Measurements from ENCODE around the gene LIN7C. TPM values are rescaled to one million over a fixed set of nuclear protein-coding genes. Genes with fewer than 3 reads are reported as not detected.
A peak's percentile ranks its signal among the peaks of the same experiment; 100 is the strongest.

Gene LIN7C
- total and polyA plus RNA-seq, 2 of the 13 experiments (the other 11 are each of a cell fraction or from before 2014, with no cell fraction given), result 14.8 to 37.2 TPM

DNA sequence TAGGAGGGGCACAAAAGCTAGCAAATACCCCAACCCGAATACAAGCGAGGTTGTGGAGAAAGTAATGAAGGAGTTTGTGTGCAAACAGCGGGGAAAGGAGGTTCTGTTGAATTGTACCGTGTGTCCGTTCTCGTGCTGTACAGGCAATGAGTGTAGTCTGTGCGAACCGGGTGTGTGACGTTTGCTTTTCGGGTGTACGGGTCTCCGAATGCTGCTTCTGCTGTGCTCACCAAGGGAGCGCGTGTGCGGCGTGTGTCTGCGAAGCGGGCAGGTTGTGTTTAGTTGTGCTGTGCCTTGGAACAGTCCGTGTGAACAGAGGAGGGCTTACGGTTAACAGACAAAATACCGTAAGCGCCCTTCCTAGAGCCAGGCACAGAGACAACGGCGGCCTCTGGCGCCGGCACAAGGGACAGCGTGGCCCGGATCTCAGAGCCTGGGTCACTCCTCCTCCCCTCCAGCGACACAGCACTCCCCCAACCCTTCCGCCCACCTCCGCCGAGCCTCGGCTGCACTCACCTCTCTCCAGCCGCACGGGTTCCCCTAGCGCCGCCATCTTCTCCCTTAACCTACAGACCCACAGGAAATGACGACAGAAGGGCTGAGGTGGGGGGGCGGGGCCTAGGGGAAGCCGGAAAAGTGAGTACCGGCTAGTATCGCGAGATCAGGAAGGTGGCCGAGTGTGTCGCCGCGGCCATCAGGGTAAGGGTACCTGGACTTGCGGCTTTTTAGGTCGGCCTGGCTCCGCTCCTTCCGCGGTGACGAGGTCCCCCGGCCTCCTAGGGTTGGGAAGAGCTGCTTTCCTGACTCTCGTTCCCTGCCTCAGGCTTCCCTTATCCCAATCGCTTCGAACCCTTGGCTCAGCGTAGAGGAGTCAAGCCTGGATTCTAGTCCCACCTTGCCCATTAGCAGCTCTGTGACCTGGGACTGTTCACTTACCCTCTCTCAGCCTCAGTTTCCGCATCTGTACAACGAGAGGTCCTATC is at the start of gene LIN7C (continued):
- no peak for TF ChIP-seq ZBTB1 (CRISPR knock-in tag; IDR thresholded peaks at IDR 0.05; ENCODE audit: borderline replicate concordance)
- TF ChIP-seq ZNF644 (CRISPR knock-in tag; IDR thresholded peaks at IDR 0.05; ENCODE audit: low read depth), result no peak
- TF ChIP-seq KLF16 (CRISPR knock-in tag; IDR thresholded peaks at IDR 0.05), result peak in 1 of 2 experiments; percentile 79; a peak in 1 of 4 replicates
- TF ChIP-seq, protein P1, sequence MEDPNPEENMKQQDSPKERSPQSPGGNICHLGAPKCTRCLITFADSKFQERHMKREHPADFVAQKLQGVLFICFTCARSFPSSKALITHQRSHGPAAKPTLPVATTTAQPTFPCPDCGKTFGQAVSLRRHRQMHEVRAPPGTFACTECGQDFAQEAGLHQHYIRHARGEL (CRISPR knock-in tag; IDR thresholded peaks at IDR 0.05), result no peak
- TF ChIP-seq, protein P2, sequence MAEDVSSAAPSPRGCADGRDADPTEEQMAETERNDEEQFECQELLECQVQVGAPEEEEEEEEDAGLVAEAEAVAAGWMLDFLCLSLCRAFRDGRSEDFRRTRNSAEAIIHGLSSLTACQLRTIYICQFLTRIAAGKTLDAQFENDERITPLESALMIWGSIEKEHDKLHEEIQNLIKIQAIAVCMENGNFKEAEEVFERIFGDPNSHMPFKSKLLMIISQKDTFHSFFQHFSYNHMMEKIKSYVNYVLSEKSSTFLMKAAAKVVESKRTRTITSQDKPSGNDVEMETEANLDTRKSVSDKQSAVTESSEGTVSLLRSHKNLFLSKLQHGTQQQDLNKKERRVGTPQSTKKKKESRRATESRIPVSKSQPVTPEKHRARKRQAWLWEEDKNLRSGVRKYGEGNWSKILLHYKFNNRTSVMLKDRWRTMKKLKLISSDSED (CRISPR knock-in tag; IDR thresholded peaks at IDR 0.05), result no peak
- peak; percentile 76; the same call in 1 of the 2 replicates for TF ChIP-seq ZNF264 (CRISPR knock-in tag; IDR thresholded peaks at IDR 0.05)
- TF ChIP-seq ZNF329 (CRISPR knock-in tag; IDR thresholded peaks at IDR 0.05; ENCODE audit: low read depth), result no peak
- TF ChIP-seq SCMH1 (CRISPR knock-in tag; IDR thresholded peaks at IDR 0.05; ENCODE audit: borderline replicate concordance), result no peak
- TF ChIP-seq HNRNPL (IDR thresholded peaks at IDR 0.05; ENCODE audit: low read depth, low read length), result peak; percentile 40; the same call in 1 of the 2 replicates
- no peak for TF ChIP-seq ARNT (IDR thresholded peaks at IDR 0.05)
- 0 out of 2 replicates have a peak, but pooled peaks have one; percentile 26 for TF ChIP-seq ZNF766 (CRISPR knock-in tag; IDR thresholded peaks at IDR 0.05; ENCODE audit: borderline replicate concordance)
- no peak for TF ChIP-seq HNRNPUL1 (IDR thresholded peaks at IDR 0.05; ENCODE audit: low read depth, low read length)
- TF ChIP-seq, protein P3, sequence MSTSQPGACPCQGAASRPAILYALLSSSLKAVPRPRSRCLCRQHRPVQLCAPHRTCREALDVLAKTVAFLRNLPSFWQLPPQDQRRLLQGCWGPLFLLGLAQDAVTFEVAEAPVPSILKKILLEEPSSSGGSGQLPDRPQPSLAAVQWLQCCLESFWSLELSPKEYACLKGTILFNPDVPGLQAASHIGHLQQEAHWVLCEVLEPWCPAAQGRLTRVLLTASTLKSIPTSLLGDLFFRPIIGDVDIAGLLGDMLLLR (CRISPR knock-in tag; IDR thresholded peaks at IDR 0.05), result no peak
- no peak for TF ChIP-seq ZFP1 (CRISPR knock-in tag; IDR thresholded peaks at IDR 0.05)
- TF ChIP-seq KMT2B (CRISPR knock-in tag; IDR thresholded peaks at IDR 0.05), result peak; percentile 87; the same call in 1 of the 2 replicates
- TF ChIP-seq, protein P4, sequence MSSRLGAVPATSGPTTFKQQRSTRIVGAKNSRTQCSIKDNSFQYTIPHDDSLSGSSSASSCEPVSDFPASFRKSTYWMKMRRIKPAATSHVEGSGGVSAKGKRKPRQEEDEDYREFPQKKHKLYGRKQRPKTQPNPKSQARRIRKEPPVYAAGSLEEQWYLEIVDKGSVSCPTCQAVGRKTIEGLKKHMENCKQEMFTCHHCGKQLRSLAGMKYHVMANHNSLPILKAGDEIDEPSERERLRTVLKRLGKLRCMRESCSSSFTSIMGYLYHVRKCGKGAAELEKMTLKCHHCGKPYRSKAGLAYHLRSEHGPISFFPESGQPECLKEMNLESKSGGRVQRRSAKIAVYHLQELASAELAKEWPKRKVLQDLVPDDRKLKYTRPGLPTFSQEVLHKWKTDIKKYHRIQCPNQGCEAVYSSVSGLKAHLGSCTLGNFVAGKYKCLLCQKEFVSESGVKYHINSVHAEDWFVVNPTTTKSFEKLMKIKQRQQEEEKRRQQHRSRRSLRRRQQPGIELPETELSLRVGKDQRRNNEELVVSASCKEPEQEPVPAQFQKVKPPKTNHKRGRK (CRISPR knock-in tag; IDR thresholded peaks at IDR 0.05), result no peak
- TF ChIP-seq, protein P5, sequence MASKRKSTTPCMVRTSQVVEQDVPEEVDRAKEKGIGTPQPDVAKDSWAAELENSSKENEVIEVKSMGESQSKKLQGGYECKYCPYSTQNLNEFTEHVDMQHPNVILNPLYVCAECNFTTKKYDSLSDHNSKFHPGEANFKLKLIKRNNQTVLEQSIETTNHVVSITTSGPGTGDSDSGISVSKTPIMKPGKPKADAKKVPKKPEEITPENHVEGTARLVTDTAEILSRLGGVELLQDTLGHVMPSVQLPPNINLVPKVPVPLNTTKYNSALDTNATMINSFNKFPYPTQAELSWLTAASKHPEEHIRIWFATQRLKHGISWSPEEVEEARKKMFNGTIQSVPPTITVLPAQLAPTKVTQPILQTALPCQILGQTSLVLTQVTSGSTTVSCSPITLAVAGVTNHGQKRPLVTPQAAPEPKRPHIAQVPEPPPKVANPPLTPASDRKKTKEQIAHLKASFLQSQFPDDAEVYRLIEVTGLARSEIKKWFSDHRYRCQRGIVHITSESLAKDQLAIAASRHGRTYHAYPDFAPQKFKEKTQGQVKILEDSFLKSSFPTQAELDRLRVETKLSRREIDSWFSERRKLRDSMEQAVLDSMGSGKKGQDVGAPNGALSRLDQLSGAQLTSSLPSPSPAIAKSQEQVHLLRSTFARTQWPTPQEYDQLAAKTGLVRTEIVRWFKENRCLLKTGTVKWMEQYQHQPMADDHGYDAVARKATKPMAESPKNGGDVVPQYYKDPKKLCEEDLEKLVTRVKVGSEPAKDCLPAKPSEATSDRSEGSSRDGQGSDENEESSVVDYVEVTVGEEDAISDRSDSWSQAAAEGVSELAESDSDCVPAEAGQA (IDR thresholded peaks at IDR 0.05; ENCODE audit: low read depth), result peak; percentile 86
- TF ChIP-seq, protein P5 (CRISPR knock-in tag; IDR thresholded peaks at IDR 0.05; ENCODE audit: borderline replicate concordance), result no peak
